GM23248 (cell line): ENCODE results near the gene AURKB. TPM values are rescaled to one million over a fixed set of nuclear protein-coding genes. Genes with fewer than 3 reads are reported as not detected.

Experiments
- DNase-seq: peaks from one replicate; pipeline ENCODE4 v3.0.0-alpha.2; 2015
- H2AFZ ChIP-seq: fragments of 200-600 bp; sonication (generic); 2 replicates; pipeline ENCODE4 v1.6.1; 2016; ENCODE audit warnings: antibody characterized with exemption
- H3F3A ChIP-seq: fragments of 200-600 bp; sonication (generic); 2 replicates; pipeline ENCODE4 v1.6.1; 2016; ENCODE audit warnings: mild to moderate bottlenecking, antibody characterized with exemption, mixed run types; ENCODE audit not compliant: insufficient read depth
- H3K27ac ChIP-seq: fragments of 200-600 bp; sonication (generic); 2 replicates; pipeline ENCODE4 v1.5.1; 2016; ENCODE audit warnings: mild to moderate bottlenecking
- H3K27me3 ChIP-seq: fragments of 200-600 bp; sonication (generic); replicated peaks from 2 replicates; pipeline ENCODE4 v1.6.1; 2016; ENCODE audit warnings: mild to moderate bottlenecking; ENCODE audit not compliant: insufficient read depth
- H3K36me3 ChIP-seq: fragments of 200-600 bp; sonication (generic); 2 replicates; pipeline ENCODE4 v1.6.1; 2016; ENCODE audit warnings: low read depth, mild to moderate bottlenecking
- H3K4me1 ChIP-seq: fragments of 200-600 bp; sonication (generic); 2 replicates; pipeline ENCODE4 v1.6.1; 2016; ENCODE audit warnings: mild to moderate bottlenecking; ENCODE audit not compliant: insufficient read depth
- H3K4me2 ChIP-seq: fragments of 200-600 bp; sonication (generic); one replicate; pipeline ENCODE4 v1.6.1; 2016; ENCODE audit warnings: mild to moderate bottlenecking; ENCODE audit not compliant: unreplicated experiment
- H3K4me3 ChIP-seq: fragments of 200-600 bp; sonication (generic); 2 replicates; pipeline ENCODE4 v1.5.1; 2016; ENCODE audit warnings: mild to moderate bottlenecking
- H3K79me2 ChIP-seq: fragments of 200-600 bp; sonication (generic); 2 replicates; pipeline ENCODE4 v1.6.1; 2016; ENCODE audit warnings: mild to moderate bottlenecking; ENCODE audit not compliant: insufficient read depth
- H3K9ac ChIP-seq: fragments of 200-600 bp; sonication (generic); 2 replicates; pipeline ENCODE4 v1.6.1; 2016; ENCODE audit warnings: mild to moderate bottlenecking
- H3K9me2 ChIP-seq: fragments of 200-600 bp; sonication (generic); 2 replicates; pipeline ENCODE4 v1.6.1; 2016; ENCODE audit warnings: mixed run types, mild to moderate bottlenecking, moderate library complexity; ENCODE audit not compliant: insufficient read depth
- H3K9me3 ChIP-seq: fragments of 200-600 bp; sonication (generic); one replicate; pipeline ENCODE4 v1.6.1; 2017; ENCODE audit warnings: low read depth
- H4K20me1 ChIP-seq: fragments of 200-600 bp; sonication (generic); 2 replicates; pipeline ENCODE4 v1.6.0; 2016; ENCODE audit not compliant: insufficient read depth
- EZH2 ChIP-seq: fragments of 200-600 bp; sonication (generic); IDR thresholded peaks from 2 replicates; pipeline ENCODE4 v1.6.1; 2018; ENCODE audit warnings: antibody characterized with exemption, mild to moderate bottlenecking; ENCODE audit not compliant: insufficient read depth, poor library complexity, severe bottlenecking
- EZH2phosphoT487 ChIP-seq: fragments of 200-600 bp; sonication (generic); IDR thresholded peaks from 2 replicates; pipeline ENCODE4 v1.6.1; 2018; ENCODE audit warnings: antibody characterized with exemption, moderate library complexity, mild to moderate bottlenecking, low read depth; ENCODE audit not compliant: insufficient read depth
- WGBS, 2 experiments: methylation state at CpG; one replicate each; pipeline ENCODE4 v1.1.6; 2015 to 2017; ENCODE audit warnings: low lambda C conversion rate in 2 of 2, low coverage in 1 of 2; ENCODE audit errors: missing lambda C conversion rate in 2 of 2; 5-methylcytosine and 5-hydroxymethylcytosine counted together
- in situ Hi-C: fragments of 300-500 bp; cut with MboI; formaldehyde crosslinking; loops from 2 replicates; pipeline ENCODE4 v1.15.0; 2020
- microRNA counts: library from miRNA; unstranded; fragments of <30 nt; microRNA quantifications from one replicate; lab custom pipeline; 2016
- microRNA-seq: library from miRNA; unstranded; fragments of <30 nt; microRNA quantifications from one replicate; pipeline ENCODE4, GENCODE V29; 2016; ENCODE audit warnings: borderline number of aligned reads
- polyA plus RNA-seq: library from polyadenylated mRNA; unstranded; fragments of >200 nt; fragmentation: Nextera tagmentation; extraction: Ambion mirVana; gene quantifications from 2 replicates; pipeline ENCODE4 v1.2.1, GENCODE V29; 2016
- total RNA-seq: library from RNA; depleted of rRNA; stranded (reverse); fragments of >200 nt; shearing (Covaris generic); gene quantifications from 2 replicates; pipeline ENCODE4 v1.2.3, GENCODE V29; 2014; rRNA removed

The AURKB gene
- total and polyA plus RNA-seq, 2 experiments from 2014 or later, result 18.4 to 24.1 TPM

GRCh38 chr17:8155231-8155995 is 55.0 kb downstream of the AURKB start:
- H3K79me2 ChIP-seq, result peaks cover 21% of the 10 kb centered on the region
- no peak overlapping the region for H2AFZ ChIP-seq
- peak overlapping the region; percentile 100 for H3K27ac ChIP-seq
- H3K4me1 ChIP-seq, result peaks cover 40% of the 10 kb centered on the region
- H3K4me2 ChIP-seq, result peak overlapping the region; percentile 84
- WGBS, 2 experiments, result 10 to 11% methylated on average over 14 of the region's 14 CpGs
- peaks cover 30% of the 10 kb centered on the region for H3F3A ChIP-seq
- TF ChIP-seq EZH2 (no peak), EZH2phosphoT487 (no peak)
- H3K4me3 ChIP-seq, result peak overlapping the region; percentile 79
- H3K36me3 ChIP-seq, result no peaks in the 10 kb centered on the region
- H3K9ac ChIP-seq, result peak overlapping the region; percentile 99
- H4K20me1 ChIP-seq, result no peaks in the 10 kb centered on the region
- DNase-seq, result no peak
- in situ Hi-C loops, result no loop called here
- H3K9me2 ChIP-seq, result no peaks in the 10 kb centered on the region
- no peaks in the 10 kb centered on the region for H3K27me3 ChIP-seq
- no peaks in the 10 kb centered on the region for H3K9me3 ChIP-seq

MicroRNAs encoded within 50 kb of the gene (microRNA counts, 767-probe panel; counts per million panel counts)
- microRNA hsa-miR-4521 (lab: Ali Mortazavi, UCI), result 447 counts per million, percentile 86 among the panel's probes with 10 or more counts

Small RNA genes lying within 50 kb of the gene (microRNA-seq; reads per million reads assigned to microRNA genes)
- gene MIR4521, result 20.5 reads per million, percentile 28 among the genes with 10 or more reads in this experiment

Other genes starting within 250 kb of the AURKB start
- gene GUCY2D, start 208.0 kb downstream of the AURKB start, total RNA-seq, result 0.22 and 0.89 TPM in 2 replicates
- gene GUCY2D, start 208.0 kb downstream of the AURKB start, polyA plus RNA-seq, result 0.05 TPM in 1 of 2 replicates, not detected in the other
- gene ALOX15B, start 171.5 kb downstream of the AURKB start, total RNA-seq, result not detected in 2 replicates
- not detected in 2 replicates for gene ALOX15B, start 171.5 kb downstream of the AURKB start, polyA plus RNA-seq
- not detected in 2 replicates for gene ALOX12B, start 122.9 kb downstream of the AURKB start, total RNA-seq
- gene ALOX12B, start 122.9 kb downstream of the AURKB start, polyA plus RNA-seq, result not detected in 2 replicates
- gene ALOXE3, start 92.1 kb downstream of the AURKB start, total RNA-seq, result under 0.01 TPM in 1 of 2 replicates, not detected in the other
- 0.11 and 0.19 TPM in 2 replicates for gene ALOXE3, start 92.1 kb downstream of the AURKB start, polyA plus RNA-seq
- not detected in 2 replicates for gene HES7, start 86.5 kb downstream of the AURKB start, total RNA-seq
- gene HES7, start 86.5 kb downstream of the AURKB start, polyA plus RNA-seq, result not detected in 2 replicates
- gene PER1, start 58.2 kb downstream of the AURKB start, total RNA-seq, result 4.4 and 5.1 TPM in 2 replicates
- gene PER1, start 58.2 kb downstream of the AURKB start, polyA plus RNA-seq, result 5.3 and 5.9 TPM in 2 replicates
- gene VAMP2, start 47.6 kb downstream of the AURKB start, total RNA-seq, result 6.2 and 6.5 TPM in 2 replicates
- 25.5 and 27.1 TPM in 2 replicates for gene VAMP2, start 47.6 kb downstream of the AURKB start, polyA plus RNA-seq
- 11.6 TPM in 2 replicates for gene TMEM107, start 34.2 kb downstream of the AURKB start, total RNA-seq
- gene TMEM107, start 34.2 kb downstream of the AURKB start, polyA plus RNA-seq, result 20.6 and 20.9 TPM in 2 replicates
- gene BORCS6, start 20.4 kb downstream of the AURKB start, total RNA-seq, result 3.9 and 5.6 TPM in 2 replicates
- 3.4 and 4.5 TPM in 2 replicates for gene BORCS6, start 20.4 kb downstream of the AURKB start, polyA plus RNA-seq
- 2.0 and 7.0 TPM in 2 replicates for gene CTC1, start 37.5 kb upstream of the AURKB start, total RNA-seq
- 5.4 and 6.0 TPM in 2 replicates for gene CTC1, start 37.5 kb upstream of the AURKB start, polyA plus RNA-seq
- 13.4 and 33.0 TPM in 2 replicates for gene PFAS, start 38.7 kb upstream of the AURKB start, total RNA-seq
- 14.8 and 16.0 TPM in 2 replicates for gene PFAS, start 38.7 kb upstream of the AURKB start, polyA plus RNA-seq
- gene RANGRF, start 78.1 kb upstream of the AURKB start, total RNA-seq, result 4.8 and 13.8 TPM in 2 replicates
- 29.7 and 30.3 TPM in 2 replicates for gene RANGRF, start 78.1 kb upstream of the AURKB start, polyA plus RNA-seq
- 0.65 and 2.0 TPM in 2 replicates for gene SLC25A35, start 84.8 kb upstream of the AURKB start, total RNA-seq
- 1.2 and 2.0 TPM in 2 replicates for gene SLC25A35, start 84.8 kb upstream of the AURKB start, polyA plus RNA-seq
- not detected in 2 replicates for gene ARHGEF15, start 99.7 kb upstream of the AURKB start, total RNA-seq
- gene ARHGEF15, start 99.7 kb upstream of the AURKB start, polyA plus RNA-seq, result not detected in 2 replicates
- gene ODF4, start 129.3 kb upstream of the AURKB start, total RNA-seq, result not detected in 2 replicates
- gene ODF4, start 129.3 kb upstream of the AURKB start, polyA plus RNA-seq, result not detected in 2 replicates
- 2,122 and 2,233 TPM in 2 replicates for gene RPL26, start 172.6 kb upstream of the AURKB start, total RNA-seq
- 497 and 522 TPM in 2 replicates for gene RPL26, start 172.6 kb upstream of the AURKB start, polyA plus RNA-seq
- not detected in 2 replicates for gene RNF222, start 187.3 kb upstream of the AURKB start, total RNA-seq
- not detected in 2 replicates for gene RNF222, start 187.3 kb upstream of the AURKB start, polyA plus RNA-seq
- 74.9 and 76.4 TPM in 2 replicates for gene NDEL1, start 225.3 kb upstream of the AURKB start, total RNA-seq
- 105 and 111 TPM in 2 replicates for gene NDEL1, start 225.3 kb upstream of the AURKB start, polyA plus RNA-seq